ENCODE measurements around the gene ZFP36.

ZFP36 gene

DNA sequence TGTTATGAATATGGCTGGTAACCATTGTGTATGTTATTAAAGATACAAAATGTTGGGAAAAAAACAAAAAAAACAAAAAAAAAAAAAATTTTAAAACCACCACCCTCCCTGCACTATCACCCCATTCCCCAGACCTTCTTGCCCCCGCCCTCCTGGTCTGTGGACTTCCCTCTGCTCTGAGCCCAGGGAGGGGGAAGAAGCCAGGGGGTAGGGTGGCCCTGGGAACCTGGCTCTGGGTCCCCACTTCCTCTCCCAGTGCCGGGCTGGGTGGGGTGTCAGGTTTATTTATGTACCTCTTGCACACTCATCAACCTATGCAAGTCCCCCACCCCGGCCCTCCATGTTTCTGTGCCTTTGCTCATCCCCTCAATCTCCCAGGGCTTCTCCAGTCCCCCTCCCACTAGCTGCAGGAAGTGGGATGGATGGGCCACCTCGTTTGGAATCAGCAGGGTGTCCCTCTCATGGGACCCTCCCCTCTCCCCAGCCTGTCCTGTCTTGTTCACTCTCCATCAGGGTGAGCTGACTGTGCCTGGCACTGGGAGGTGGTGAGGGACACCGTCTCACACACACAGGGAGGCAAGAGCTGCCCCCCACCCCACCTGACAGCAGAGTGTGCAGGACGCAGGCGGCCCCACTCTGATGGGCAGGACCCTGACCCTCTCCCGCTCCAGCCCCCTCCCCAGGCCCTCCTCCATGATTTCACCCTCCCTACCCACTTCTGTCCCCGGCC, 21.6 kb upstream of the ZFP36 start:
- no peak for DNase-seq

- no peak for DNase-seq
Observed at GRCh38 chr19:39385629-39386411, 20.8 kb upstream of the ZFP36 start.

DNA sequence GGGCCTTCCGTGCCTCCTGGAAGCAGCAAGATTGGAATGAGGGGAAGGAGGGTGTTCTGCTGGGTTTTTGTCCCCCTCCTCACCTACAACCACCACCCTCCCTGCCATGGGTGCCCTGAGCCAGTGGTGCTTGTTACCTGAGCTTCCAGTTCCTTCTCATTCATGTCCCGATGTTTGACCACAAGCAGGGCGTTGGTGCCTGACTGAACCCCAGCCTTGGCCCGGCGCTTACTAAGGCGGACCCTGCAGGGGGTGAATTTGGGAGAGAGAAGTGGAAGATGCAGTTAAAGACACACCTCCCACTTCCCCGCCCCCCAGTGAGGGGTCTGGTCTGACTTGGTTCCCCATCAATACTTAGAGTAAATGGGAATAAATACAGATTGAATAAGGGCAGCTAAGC, 20.1 kb upstream of the ZFP36 start:
- DNase-seq, result no peak

DNA sequence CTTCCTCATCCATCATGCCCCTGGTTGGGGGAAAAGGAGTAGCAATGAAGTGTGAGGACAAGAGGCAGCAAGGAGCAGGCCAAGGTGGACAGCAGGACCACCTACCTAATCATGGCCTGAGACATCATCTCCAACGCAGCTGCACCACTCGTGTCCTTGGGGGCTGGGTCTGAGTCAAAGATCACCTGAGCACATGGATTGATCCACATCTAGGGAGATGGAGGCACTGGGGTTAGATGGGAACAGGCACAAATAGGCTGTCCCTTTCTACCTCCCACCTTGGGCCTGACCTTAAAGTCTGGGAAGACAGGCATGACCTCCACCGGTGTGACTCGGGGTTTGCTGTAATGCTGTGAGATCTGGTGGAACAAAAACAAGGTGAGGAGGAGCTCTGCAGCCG, 18.0 kb upstream of the ZFP36 start:
- DNase-seq, result no peak

DNA sequence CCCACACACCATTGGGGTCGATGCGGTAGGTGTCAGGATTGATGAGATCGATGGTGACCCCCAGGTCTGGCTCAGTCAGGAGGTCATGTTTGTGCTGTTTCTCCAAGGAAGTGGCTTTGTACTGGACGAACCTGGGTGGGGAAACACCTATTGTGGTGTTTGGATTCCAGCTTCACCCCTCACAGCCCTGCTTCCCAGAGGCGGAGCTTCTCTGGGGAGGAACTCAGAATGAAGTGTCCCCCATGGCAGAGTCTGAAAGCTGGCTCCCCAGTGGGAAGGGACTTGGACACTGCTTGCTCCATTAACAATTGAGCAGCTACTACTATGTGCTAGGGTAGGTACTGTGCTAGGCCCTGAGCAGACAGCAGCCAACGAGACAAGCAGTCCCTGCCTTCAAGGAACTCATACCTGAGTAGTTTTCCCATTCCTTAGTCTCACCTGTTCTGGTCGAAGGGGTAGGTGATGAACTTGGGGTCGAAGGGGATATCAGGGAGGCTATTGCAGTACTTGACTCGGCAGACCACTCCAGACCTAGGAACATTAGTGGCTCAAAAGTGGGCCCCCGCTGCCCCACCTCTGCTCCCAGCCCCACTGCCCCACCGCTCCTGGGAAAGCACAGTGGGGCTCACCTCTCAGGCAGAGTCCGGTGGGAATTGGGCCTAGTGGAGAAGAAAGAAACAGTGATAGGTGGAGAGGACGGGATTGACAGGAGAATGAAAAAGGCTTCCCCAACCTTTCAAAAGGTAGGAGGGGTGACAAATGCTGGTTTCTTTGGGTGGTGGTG, 16.8 kb upstream of the ZFP36 start:
- no peak for DNase-seq

DNA sequence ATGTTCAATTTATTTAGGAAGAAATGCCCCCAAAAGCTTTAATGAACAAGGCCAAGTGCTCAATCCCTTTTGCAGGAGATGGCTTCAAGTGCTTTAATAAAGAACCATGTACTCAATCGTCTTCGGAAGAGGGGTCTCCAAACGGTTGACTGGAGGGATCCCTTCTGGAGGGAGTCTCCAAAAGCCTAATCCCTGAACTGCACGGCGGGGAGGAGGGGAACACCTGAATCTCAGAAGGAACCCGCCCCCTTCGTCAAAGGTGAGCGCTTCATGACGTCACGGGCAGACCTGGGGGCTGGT, 16.2 kb upstream of the ZFP36 start:
- DNase-seq, result no peak

DNA sequence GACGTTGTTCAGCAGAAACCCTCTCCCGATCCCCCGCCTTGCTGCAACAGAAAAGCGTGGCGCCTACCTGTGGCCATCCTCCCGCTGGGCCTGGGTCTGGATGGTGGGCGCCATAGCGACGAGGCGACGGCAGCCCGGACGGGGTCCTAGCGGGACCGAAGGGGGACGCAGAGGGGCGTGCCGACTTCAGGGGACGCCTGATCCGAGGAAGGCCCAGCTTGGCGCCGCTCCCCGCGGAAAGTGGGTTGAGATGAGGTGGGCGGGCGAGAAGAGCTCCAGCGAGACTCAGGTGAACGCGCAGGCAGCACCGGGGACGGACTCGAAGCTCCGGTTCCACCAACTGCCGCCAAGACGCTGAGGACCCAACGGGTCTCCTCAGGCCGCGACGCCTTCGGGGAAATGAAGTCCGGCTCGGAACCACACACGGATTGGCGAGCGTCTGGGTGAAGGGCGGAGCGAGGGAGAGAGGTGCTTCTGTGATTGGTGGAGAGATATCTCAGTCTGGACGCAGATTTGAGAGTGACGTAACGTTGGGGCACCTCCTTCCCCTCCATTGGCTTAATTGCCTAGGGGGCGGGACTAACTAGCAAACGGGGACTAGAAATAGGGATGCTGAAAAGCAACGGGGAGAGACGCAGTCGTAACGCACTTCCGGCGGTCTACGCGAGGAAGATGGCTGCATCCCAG, 15.8 kb upstream of the ZFP36 start, which contains the start of the genes MED29 and PAF1:
TSS of gene MED29 (plus strand) at position 628 of the 687 bp plus-strand sequence. CDS start at position 673, 45 bp downstream.
TSS of gene PAF1 (minus strand) at position 356 of the 687 bp plus-strand sequence. CDS start at position 114, 242 bp downstream.
- DNase-seq, result peak; percentile 100

GRCh38 chr19:39397360-39398296, 9.0 kb upstream of the ZFP36 start:
- peak; percentile 93 for DNase-seq

DNA sequence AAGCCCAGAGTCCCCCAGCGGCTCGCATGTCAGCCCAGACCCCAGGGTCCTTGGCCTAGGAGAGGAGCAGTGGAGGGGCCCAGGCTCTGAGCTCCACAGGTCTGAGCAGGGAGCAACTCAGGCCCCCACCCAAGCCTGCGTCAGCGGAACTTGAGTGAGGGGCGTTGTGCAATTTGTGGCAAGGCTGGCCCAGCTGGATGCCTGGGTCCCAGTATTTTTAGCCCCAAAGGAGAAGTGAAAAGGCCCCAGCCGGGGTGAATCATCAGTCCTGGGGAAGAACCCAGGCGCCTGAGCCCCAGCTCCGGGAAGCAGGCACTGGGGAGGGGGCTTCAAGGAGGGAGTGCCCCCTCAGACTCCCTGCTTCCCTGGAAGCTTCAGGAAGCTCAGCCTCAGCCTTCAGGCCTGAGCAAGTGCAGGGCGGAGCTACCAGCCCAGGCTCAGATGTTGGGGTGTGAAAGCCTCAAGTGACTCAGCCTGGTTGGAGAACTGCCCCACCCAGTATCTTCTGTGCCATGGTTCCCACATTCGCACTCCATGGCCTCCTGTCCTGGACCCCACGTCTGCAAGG, 8.3 kb upstream of the ZFP36 start:
- DNase-seq, result peak; percentile 77

DNA sequence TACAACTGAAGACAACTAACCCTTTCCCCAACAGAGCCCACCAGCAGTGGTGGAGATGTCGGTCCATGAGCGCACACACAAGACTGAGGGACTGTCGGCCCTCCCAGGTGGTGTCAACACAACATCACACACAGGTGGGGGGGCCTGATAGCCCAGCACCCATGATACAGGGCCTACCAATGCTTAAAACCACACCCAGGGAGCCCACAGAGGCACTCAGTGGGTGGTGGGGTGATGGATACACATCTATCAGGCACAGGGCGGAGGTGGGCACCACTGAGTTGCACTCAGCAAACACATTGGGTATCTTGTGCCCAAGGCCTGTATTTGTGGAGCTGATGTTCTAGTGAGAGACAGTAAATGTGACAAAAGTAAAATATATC, 7.0 kb upstream of the ZFP36 start:
- no peak for DNase-seq

GRCh38 chr19:39400061-39400460, 6.6 kb upstream of the ZFP36 start:
- DNase-seq, result no peak

- no peak for DNase-seq
Observed at GRCh38 chr19:39401070-39401548, 5.5 kb upstream of the ZFP36 start.

- peak; percentile 89 for DNase-seq
Observed at GRCh38 chr19:39401549-39402345, 4.9 kb upstream of the ZFP36 start.

- DNase-seq, result peak; percentile 90
Observed at GRCh38 chr19:39402346-39403300, 4.0 kb upstream of the ZFP36 start.

DNA sequence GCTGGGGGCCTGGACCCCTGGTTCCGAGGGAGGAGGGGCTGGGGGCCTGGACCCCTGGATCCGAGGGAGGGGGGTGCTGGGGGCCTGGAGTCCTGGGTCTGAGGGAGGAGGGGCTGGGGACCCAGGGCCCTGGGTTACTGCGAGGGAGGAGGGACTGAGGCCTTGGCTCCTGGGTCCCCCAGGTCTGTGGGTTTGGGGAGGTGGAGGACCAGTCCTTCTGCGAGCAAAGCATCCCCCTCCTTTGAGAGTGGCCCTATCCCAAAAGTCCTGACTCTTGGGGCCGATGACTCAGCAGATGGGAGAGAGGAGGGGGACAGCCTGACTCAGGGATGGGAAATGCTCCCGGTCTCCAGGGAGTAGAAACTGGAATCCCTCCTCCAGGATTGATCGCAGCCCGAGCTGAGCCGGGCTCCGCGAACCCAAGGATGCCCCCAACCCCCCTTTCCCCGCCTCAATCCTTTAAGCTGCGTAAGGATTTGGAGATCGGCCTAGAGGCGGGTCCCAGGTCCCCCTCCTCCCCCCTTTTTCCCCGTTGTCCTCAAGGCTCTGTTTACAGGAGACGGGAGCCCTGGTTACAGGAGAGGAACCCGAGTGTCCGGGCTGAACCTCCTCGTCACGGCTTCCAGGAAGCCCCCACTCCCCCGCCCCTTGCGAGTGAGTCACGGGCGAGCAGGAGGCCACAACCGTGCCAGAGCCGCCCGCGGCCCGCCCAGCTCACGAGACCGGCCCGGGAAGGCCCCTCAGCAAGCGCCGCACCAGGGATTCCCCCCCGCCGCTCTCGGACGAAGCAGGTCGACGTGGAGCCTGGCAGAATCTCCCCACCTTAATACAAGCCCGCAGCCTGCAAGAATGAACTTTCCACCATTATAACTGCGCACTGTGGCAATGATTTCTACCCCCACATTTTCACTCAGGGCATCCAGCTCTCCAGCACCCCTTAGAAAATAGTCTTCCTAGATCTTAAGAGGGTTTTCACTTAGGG, 3.0 kb upstream of the ZFP36 start:
- DNase-seq, result peak; percentile 94

GRCh38 chr19:39405261-39405957, 1.2 kb upstream of the ZFP36 start:
- DNase-seq, result no peak

DNA sequence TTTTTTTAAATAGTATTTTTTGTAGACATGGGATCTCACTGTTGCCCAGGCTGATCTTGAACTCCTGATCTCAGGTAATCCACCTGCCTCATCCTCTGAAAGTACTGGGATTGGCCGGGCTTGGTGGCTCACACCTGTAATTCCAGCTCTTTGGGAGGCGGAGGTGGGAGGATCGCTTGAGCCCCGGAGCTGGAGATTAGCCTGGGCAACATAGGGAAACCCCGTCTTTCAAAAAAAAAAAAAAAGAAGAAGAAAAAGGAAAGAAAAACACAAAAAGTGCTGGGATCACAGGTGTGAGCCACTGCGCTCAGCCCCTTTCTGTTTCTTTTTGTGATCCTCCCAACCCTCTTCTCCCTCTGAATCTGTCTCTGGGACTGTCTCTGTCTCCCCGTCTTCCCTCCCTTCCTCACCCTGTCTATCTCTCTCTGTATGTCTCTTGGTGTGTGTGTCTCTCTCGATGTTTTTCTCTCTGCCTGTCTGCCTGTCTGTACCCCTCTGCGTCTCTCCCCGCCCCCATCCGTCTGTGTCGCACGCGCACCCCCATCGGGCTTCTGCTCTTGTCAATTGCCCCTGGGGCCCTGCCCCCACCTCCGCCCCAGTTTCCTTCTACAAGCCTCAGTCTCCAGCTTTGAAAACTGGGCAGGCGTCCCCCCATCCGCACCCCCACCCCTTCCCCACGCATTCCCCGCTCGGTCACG, 540 bp upstream of the ZFP36 start:
- DNase-seq, result peak; percentile 85

All from activated CD4-positive, alpha-beta T cell treated with anti-CD3 and anti-CD28 coated beads, Interleukin-2, amount 50 U/mL, for 16 hours (primary cell).